Upper lobe of left lung (tissue), 4 donors: ENCODE results near the gene KLF3.

ENCODE experiments used
- CTCF ChIP-seq, 6 experiments: fragments of 450-650 bp in 4 of 6; fragments of 200-600 bp in 2 of 6; sonication (generic) in 2 of 6; IDR thresholded peaks; one replicate each; pipeline ENCODE4 v1.5.1; 2016 to 2019; ENCODE audit warnings: antibody characterized with exemption in 6 of 6
- EP300 ChIP-seq, 4 donors: sonication (generic); formaldehyde crosslinking; IDR thresholded peaks; one replicate each; pipeline ENCODE4 v1.5.1; 2017; ENCODE audit warnings: antibody characterized with exemption in 4 of 4, control low read depth in 2 of 4
- POLR2A ChIP-seq, 4 donors: fragments of 450-650 bp; IDR thresholded peaks; one replicate each; pipeline ENCODE4 v1.5.1; 2016 to 2017; ENCODE audit warnings: antibody characterized with exemption in 4 of 4, mild to moderate bottlenecking in 2 of 4
- POLR2AphosphoS5 ChIP-seq, 2 donors: sonication (generic); formaldehyde crosslinking; IDR thresholded peaks; one replicate each; pipeline ENCODE4 v1.5.1; 2017; ENCODE audit warnings: antibody characterized with exemption in 2 of 2

GRCh38 chr4:38715050-38715449, 51.1 kb downstream of the KLF3 start:
- TF ChIP-seq POLR2A (IDR thresholded peaks at IDR 0.05) (no peak), CTCF (IDR thresholded peaks at IDR 0.05) (no peak), EP300 (IDR thresholded peaks at IDR 0.05) (no peak), POLR2AphosphoS5 (IDR thresholded peaks at IDR 0.05) (no peak)
